CD4-positive, alpha-beta memory T cell (primary cell): ENCODE data around the gene ZMIZ1. TPM values are rescaled to one million over a fixed set of nuclear protein-coding genes. Genes with fewer than 3 reads are reported as not detected.

ENCODE experiments used
- CTCF ChIA-PET: fragments of 350-600 bp; sonication (Branson Sonifier 250); formaldehyde crosslinking; loops from one replicate; lab custom pipeline; 2021; ENCODE audit warnings: inconsistent platforms; ENCODE audit not compliant: partially characterized antibody; lab: Charles Lee
- POLR2A ChIA-PET: fragments of 350-600 bp; sonication (Branson Sonifier 250); formaldehyde crosslinking; loops from one replicate; lab custom pipeline; 2021; ENCODE audit not compliant: partially characterized antibody; lab: Charles Lee
- DNase-seq, 5 donors: peaks; one replicate each; pipeline versions ENCODE4 v3.0.0 to v3.0.0-alpha.2; 2020 to 2022; ENCODE audit warnings: mixed read lengths in 1 of 5
- H3K27ac ChIP-seq: one replicate; pipeline ENCODE4 v1.7.0; 2013; ENCODE audit warnings: low read depth, low read length
- H3K27me3 ChIP-seq: 2 replicates; pipeline ENCODE4 v1.7.0; 2013; ENCODE audit warnings: mild to moderate bottlenecking, low read length, moderate library complexity; ENCODE audit not compliant: insufficient read depth
- H3K36me3 ChIP-seq: 2 replicates; pipeline ENCODE4 v1.7.0; 2013; ENCODE audit warnings: mild to moderate bottlenecking, low read length, moderate library complexity; ENCODE audit not compliant: insufficient read depth
- H3K4me1 ChIP-seq: 2 replicates; pipeline ENCODE4 v1.7.0; 2013; ENCODE audit warnings: mild to moderate bottlenecking, low read length, moderate library complexity; ENCODE audit not compliant: insufficient read depth
- H3K4me3 ChIP-seq, 2 donors: one replicate each; pipeline ENCODE4 v1.7.0; 2013; ENCODE audit warnings: low read length in 2 of 2, mild to moderate bottlenecking in 1 of 2
- H3K9me3 ChIP-seq, 2 donors: one replicate each; pipeline ENCODE4 v1.7.0; 2013; ENCODE audit warnings: low read length in 2 of 2, control low read depth in 1 of 2; ENCODE audit not compliant: control insufficient read depth in 1 of 2
- H3K27ac Mint-ChIP-seq, 7 donors: one replicate each; pipeline ENCODE4 v1.8.0; 2020 to 2021; ENCODE audit warnings: mixed read lengths in 7 of 7, mild to moderate bottlenecking in 6 of 7, inconsistent platforms in 3 of 7, moderate library complexity in 3 of 7
- H3K27me3 Mint-ChIP-seq, 2 donors: one replicate each; pipeline ENCODE4 v1.8.0; 2020 to 2021; ENCODE audit warnings: mixed read lengths in 2 of 2
- H3K36me3 Mint-ChIP-seq, 2 donors: one replicate each; pipeline ENCODE4 v1.8.0; 2020 to 2021; ENCODE audit warnings: mixed read lengths in 2 of 2, inconsistent platforms in 1 of 2, mild to moderate bottlenecking in 1 of 2
- H3K4me1 Mint-ChIP-seq, 4 donors: one replicate each; pipeline ENCODE4 v1.8.0; 2020 to 2021; ENCODE audit warnings: mixed read lengths in 4 of 4, mild to moderate bottlenecking in 1 of 4
- H3K4me3 Mint-ChIP-seq, 8 donors: one replicate each; pipeline ENCODE4 v1.8.0; 2020 to 2021; ENCODE audit warnings: mixed read lengths in 8 of 8, mild to moderate bottlenecking in 7 of 8, moderate library complexity in 6 of 8, inconsistent platforms in 3 of 8
- H3K9me3 Mint-ChIP-seq, 8 donors: one replicate each; pipeline ENCODE4 v1.8.0; 2020 to 2021; ENCODE audit warnings: mixed read lengths in 8 of 8, mild to moderate bottlenecking in 5 of 8, inconsistent platforms in 3 of 8, moderate library complexity in 1 of 8
- intact Hi-C: fragments of 100-400 bp; cut with micrococcal nuclease; formaldehyde crosslinking; loops from one replicate; pipeline ENCODE4 v1.15.1; 2023
- polyA plus RNA-seq, 2 donors: library from polyadenylated mRNA; unstranded; fragments of 300-500 nt; fragmentation: Illumina TruSeq; gene quantifications; one replicate each; pipeline ENCODE4 v1.2.3, GENCODE V29; 2021
- total RNA-seq, 2 experiments: library from RNA; stranded (reverse); gene quantifications; one replicate each; pipeline ENCODE4 v1.2.3, GENCODE V29; 2021

ZMIZ1 gene
- total and polyA plus RNA-seq, 4 experiments from 2014 or later, result 0.58 to 25.4 (median 14.0) TPM

DNA sequence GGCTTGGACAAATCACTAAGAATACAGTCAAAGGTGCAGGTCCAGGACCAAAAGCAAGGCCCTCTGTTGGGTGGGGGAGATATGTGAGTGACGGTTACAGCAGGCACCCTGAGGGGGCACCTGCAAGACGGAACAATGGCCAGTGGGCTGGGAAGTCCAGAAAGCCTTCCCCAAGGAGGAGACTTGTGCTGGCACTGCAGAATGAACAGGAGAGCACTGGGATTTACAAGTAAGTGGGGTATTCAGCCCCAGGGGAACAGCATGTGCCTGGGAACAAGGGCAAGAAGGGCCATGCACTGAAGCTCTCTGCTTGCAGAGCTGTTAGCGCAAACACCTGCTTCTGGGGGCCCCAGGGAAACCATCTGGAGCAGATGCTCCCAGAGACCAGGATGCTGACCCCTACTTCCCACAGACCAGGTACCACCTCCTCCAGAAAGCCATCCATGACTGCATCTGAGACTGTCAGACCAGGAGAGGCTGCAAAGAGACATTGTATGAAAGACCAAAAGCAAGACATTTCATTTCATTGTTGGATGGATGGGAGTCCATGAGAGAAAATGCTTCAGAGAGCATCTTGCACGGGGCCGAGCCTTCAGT, 24.6 kb upstream of the ZMIZ1 start:
- Histone ChIP-seq H3K36me3 (no peaks in the 10 kb centered on the region), H3K9me3 (no peaks in the 10 kb centered on the region), H3K4me3 (no peak overlapping the region), H3K27ac (no peak overlapping the region), H3K27me3 (no peaks in the 10 kb centered on the region), H3K4me1 (peaks cover 60% of the 10 kb centered on the region)
- Mint-ChIP-seq H3K4me3 (no peak overlapping the region), H3K4me1 (peaks cover 40 to 71% (median 58%) of the 10 kb centered on the region in 4 donors), H3K27ac (peak overlapping the region; percentile 5 to 83 (median 77)), H3K27me3 (no peaks in the 10 kb centered on the region), H3K9me3 (no peaks in the 10 kb centered on the region), H3K36me3 (no peaks in the 10 kb centered on the region)
- ChIA-PET CTCF (interaction anchor here (1.1 kb wide), 1 partner anchor 69 kb away, joined by 4 read pairs; no protein-coding TSS in a partner anchor), POLR2A (interaction anchor here (11.5 kb wide), 1 partner anchor 22 kb away, joined by 140 read pairs; the partner anchor contains the start of gene ZMIZ1)
- DNase-seq, result no peak
- intact Hi-C loops, result no loop called here

DNA sequence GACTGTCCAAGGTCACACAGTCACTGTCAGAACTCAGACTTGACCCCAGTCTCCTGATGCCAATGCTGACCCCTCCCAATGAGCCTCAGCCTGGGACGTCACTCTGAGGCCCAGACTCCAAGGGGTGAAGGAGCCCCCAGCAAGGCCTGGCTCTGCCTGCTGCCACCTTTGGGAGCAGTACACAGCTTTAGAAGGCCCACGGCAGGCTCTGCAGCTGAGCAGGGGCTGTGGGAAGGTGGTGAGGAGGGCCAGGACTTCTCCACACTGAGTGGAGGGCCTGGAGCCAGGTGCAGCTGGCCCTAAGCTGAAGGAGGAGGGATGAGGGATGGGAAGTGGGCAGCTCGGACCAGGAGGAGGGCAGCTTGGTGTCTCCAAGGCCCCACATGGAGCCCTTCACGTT, 23.9 kb upstream of the ZMIZ1 start:
- Mint-ChIP-seq H3K36me3 (no peaks in the 10 kb centered on the region), H3K9me3 (no peaks in the 10 kb centered on the region), H3K27ac (peak overlapping the region in 2 of 7 donors; percentile 36 to 79), H3K4me1 (peaks cover 43 to 79% (median 62%) of the 10 kb centered on the region in 4 donors), H3K4me3 (no peak overlapping the region), H3K27me3 (no peaks in the 10 kb centered on the region)
- no peak for DNase-seq
- intact Hi-C loops, result no loop called here
- ChIA-PET POLR2A (interaction anchor here (1.9 to 11.5 kb wide), 2 partner anchors 21 to 71 kb away, joined by 7 to 140 read pairs; partner anchors contain the start of gene ZMIZ1), CTCF (interaction anchor here (1.0 to 1.1 kb wide), 3 partner anchors 8 to 69 kb away, joined by 3 to 4 read pairs (median 4); no protein-coding TSS in a partner anchor)
- Histone ChIP-seq H3K27me3 (no peaks in the 10 kb centered on the region), H3K36me3 (no peaks in the 10 kb centered on the region), H3K27ac (no peak overlapping the region), H3K9me3 (no peaks in the 10 kb centered on the region), H3K4me3 (no peak overlapping the region), H3K4me1 (peaks cover 67% of the 10 kb centered on the region)

DNA sequence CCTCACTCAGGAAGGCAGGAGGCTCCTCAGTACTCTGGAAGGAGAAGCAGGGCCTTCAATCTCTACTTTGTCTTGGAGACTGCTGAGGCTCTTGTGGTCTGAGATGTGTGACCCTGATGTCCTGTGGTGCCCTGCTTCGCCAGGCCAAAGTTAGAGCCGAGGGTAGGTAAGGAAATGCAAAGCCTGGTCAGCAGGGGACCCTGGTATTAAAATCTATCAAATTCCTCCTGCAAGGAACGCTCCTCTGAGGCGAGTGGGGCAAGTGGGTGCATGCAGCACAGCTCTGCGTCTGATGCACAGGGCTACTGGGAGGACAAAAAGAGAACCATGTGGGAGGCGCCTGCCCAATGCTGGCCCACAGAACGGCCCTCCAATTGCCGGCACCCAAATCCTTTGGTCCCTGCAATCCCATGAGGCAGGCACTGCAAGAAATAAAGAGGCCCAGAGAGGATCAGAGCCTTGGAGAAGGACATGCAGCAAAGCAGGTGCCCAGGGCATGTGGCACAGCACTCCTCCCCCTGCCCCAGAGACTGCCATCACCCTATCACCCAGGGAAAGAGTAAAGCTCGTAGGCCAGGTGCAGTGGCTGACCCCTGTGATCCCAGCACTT, 23.1 kb upstream of the ZMIZ1 start:
- H3K36me3 ChIP-seq, result no peaks in the 10 kb centered on the region
- peaks cover 75% of the 10 kb centered on the region for H3K4me1 ChIP-seq
- ChIA-PET CTCF (interaction anchor here (1.0 to 1.1 kb wide), 3 partner anchors 9 to 70 kb away, joined by 3 to 4 read pairs (median 4); no protein-coding TSS in a partner anchor), POLR2A (interaction anchor here (1.9 to 11.5 kb wide), 2 partner anchors 21 to 72 kb away, joined by 7 to 140 read pairs; partner anchors contain the start of gene ZMIZ1)
- H3K9me3 ChIP-seq, result no peaks in the 10 kb centered on the region
- Mint-ChIP-seq H3K4me3 (peak overlapping the region in 2 of 8 donors; percentile 20 to 32), H3K27me3 (no peaks in the 10 kb centered on the region), H3K36me3 (no peaks in the 10 kb centered on the region), H3K4me1 (peaks cover 45 to 87% (median 67%) of the 10 kb centered on the region in 4 donors), H3K27ac (peak overlapping the region in 6 of 7 donors; percentile 68 to 86 (median 80)), H3K9me3 (no peaks in the 10 kb centered on the region)
- no peak overlapping the region for H3K27ac ChIP-seq
- H3K27me3 ChIP-seq, result no peaks in the 10 kb centered on the region
- no peak overlapping the region for H3K4me3 ChIP-seq
- no peak for DNase-seq
- intact Hi-C loops, result no loop called here

DNA sequence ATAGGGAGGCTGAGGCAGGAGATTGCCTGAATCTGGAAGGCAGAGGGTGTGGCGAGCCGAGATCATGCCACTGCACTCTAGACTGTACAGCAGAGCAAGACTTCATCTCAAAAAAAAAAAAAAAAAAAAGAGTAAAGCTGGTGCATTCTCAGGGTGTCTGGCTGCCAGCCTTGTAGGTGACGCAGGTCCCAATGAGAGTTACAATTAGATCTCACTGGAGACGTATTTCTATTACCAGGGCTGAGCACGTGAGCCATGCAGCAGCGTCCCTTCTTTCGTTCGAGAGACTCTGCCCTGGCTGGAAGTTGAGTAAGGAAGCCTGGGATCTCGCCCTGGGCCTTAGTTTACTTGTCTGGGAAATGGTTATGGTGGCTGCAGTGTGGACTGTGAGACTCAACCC, 22.4 kb upstream of the ZMIZ1 start:
- Histone ChIP-seq H3K27ac (no peak overlapping the region), H3K36me3 (no peaks in the 10 kb centered on the region), H3K4me3 (no peak overlapping the region), H3K9me3 (no peaks in the 10 kb centered on the region), H3K27me3 (no peaks in the 10 kb centered on the region), H3K4me1 (peaks cover 81% of the 10 kb centered on the region)
- Mint-ChIP-seq H3K27me3 (no peaks in the 10 kb centered on the region), H3K4me1 (peaks cover 48 to 90% (median 69%) of the 10 kb centered on the region in 4 donors), H3K27ac (peak overlapping the region; percentile 55 to 86 (median 80)), H3K4me3 (no peak overlapping the region), H3K36me3 (no peaks in the 10 kb centered on the region), H3K9me3 (no peaks in the 10 kb centered on the region)
- ChIA-PET CTCF (no interaction called here), POLR2A (interaction anchor here (0.6 to 11.5 kb wide), 6 partner anchors 8 to 73 kb away, joined by 3 to 140 read pairs (median 6); partner anchors contain the start of gene ZMIZ1)
- intact Hi-C loops, result no loop called here
- DNase-seq, result no peak

- Mint-ChIP-seq H3K4me1 (peaks cover 46 to 90% (median 67%) of the 10 kb centered on the region in 4 donors), H3K27ac (peak overlapping the region; percentile 80 to 98 (median 90)), H3K4me3 (peak overlapping the region in 7 of 8 donors; percentile 6 to 96 (median 82)), H3K27me3 (no peaks in the 10 kb centered on the region), H3K9me3 (no peaks in the 10 kb centered on the region), H3K36me3 (no peaks in the 10 kb centered on the region)
- Histone ChIP-seq H3K27ac (peak overlapping the region; percentile 64), H3K4me3 (no peak overlapping the region), H3K9me3 (no peaks in the 10 kb centered on the region), H3K4me1 (peaks cover 75% of the 10 kb centered on the region), H3K36me3 (no peaks in the 10 kb centered on the region), H3K27me3 (no peaks in the 10 kb centered on the region)
- DNase-seq, result no peak
- CTCF ChIA-PET, result interaction anchor here (1.3 to 2.4 kb wide), 3 partner anchors 9 to 78 kb away, joined by 5 to 14 read pairs (median 8); no protein-coding TSS in a partner anchor
- POLR2A ChIA-PET, result interaction anchor here (0.6 to 11.5 kb wide), 8 partner anchors 8 to 73 kb away, joined by 3 to 140 read pairs (median 3); partner anchors contain the start of gene ZMIZ1
- intact Hi-C loops, result no loop called here
Observed at GRCh38 chr10:79046741-79047583, 21.8 kb upstream of the ZMIZ1 start.

DNA sequence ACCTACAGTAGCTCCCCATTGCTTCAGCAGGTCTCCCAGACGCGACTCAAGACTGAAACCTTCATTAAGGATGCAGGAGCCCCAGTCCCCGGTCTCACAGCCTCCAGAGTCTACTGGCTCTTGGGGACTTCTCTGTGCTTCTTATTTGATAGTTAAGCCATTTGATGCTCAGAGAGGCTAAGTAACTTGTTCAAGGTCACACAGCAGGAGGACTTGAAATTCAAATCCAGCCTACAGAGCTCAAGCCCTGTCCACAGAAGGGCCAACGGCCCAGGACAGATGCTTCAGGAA, 21.2 kb upstream of the ZMIZ1 start:
- Mint-ChIP-seq H3K36me3 (no peaks in the 10 kb centered on the region), H3K27me3 (no peaks in the 10 kb centered on the region), H3K4me3 (peak overlapping the region in 7 of 8 donors; percentile 6 to 96 (median 82)), H3K27ac (peak overlapping the region; percentile 80 to 98 (median 90)), H3K4me1 (peaks cover 41 to 90% (median 64%) of the 10 kb centered on the region in 4 donors), H3K9me3 (no peaks in the 10 kb centered on the region)
- POLR2A ChIA-PET, result interaction anchor here (0.8 to 11.5 kb wide), 8 partner anchors 9 to 194 kb away, joined by 3 to 140 read pairs (median 4); partner anchors contain the start of gene ZMIZ1
- peak overlapping the region in 1 of 2 donors; percentile 25 for H3K4me3 ChIP-seq
- CTCF ChIA-PET, result interaction anchor here (1.3 to 2.4 kb wide), 3 partner anchors 10 to 79 kb away, joined by 5 to 14 read pairs (median 8); no protein-coding TSS in a partner anchor
- H3K4me1 ChIP-seq, result peaks cover 69% of the 10 kb centered on the region
- intact Hi-C loops, result no loop called here
- H3K9me3 ChIP-seq, result no peaks in the 10 kb centered on the region
- no peak for DNase-seq
- H3K27ac ChIP-seq, result peak overlapping the region; percentile 64
- H3K36me3 ChIP-seq, result no peaks in the 10 kb centered on the region
- H3K27me3 ChIP-seq, result no peaks in the 10 kb centered on the region
